ENCODE measurements around the gene FAM107B. TPM values are rescaled to one million over a fixed set of nuclear protein-coding genes. Genes with fewer than 3 reads are reported as not detected.

Gene FAM107B
- total and polyA plus RNA-seq, 2 of the 13 experiments (the other 11 are each of a cell fraction or from before 2014, with no cell fraction given), result 15.7 to 24.8 TPM

GRCh38 chr10:14560274-14560673 lies 214.4 kb downstream of the FAM107B start (continued):
- TF ChIP-seq, protein P1, sequence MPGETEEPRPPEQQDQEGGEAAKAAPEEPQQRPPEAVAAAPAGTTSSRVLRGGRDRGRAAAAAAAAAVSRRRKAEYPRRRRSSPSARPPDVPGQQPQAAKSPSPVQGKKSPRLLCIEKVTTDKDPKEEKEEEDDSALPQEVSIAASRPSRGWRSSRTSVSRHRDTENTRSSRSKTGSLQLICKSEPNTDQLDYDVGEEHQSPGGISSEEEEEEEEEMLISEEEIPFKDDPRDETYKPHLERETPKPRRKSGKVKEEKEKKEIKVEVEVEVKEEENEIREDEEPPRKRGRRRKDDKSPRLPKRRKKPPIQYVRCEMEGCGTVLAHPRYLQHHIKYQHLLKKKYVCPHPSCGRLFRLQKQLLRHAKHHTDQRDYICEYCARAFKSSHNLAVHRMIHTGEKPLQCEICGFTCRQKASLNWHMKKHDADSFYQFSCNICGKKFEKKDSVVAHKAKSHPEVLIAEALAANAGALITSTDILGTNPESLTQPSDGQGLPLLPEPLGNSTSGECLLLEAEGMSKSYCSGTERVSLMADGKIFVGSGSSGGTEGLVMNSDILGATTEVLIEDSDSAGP (CRISPR knock-in tag; IDR thresholded peaks at IDR 0.05; ENCODE audit: borderline replicate concordance), result no peak
- no peak for TF ChIP-seq ZNF672 (CRISPR knock-in tag; IDR thresholded peaks at IDR 0.05)
- TF ChIP-seq ZNF263 (CRISPR knock-in tag; IDR thresholded peaks at IDR 0.05), result peak; percentile 50; the same call in 1 of the 2 replicates
- TF ChIP-seq FOSL2 (CRISPR knock-in tag; IDR thresholded peaks at IDR 0.05), result peak; percentile 59
- TF ChIP-seq RCOR2 (CRISPR knock-in tag; IDR thresholded peaks at IDR 0.05), result no peak
- TF ChIP-seq HNRNPH1 (optimal IDR thresholded peaks at IDR 0.05; ENCODE audit: low read depth, low read length), result no peak
- no peak for TF ChIP-seq ZFAT (CRISPR knock-in tag; conservative IDR thresholded peaks at IDR 0.05)
- TF ChIP-seq ZNF614 (CRISPR knock-in tag; IDR thresholded peaks at IDR 0.05; ENCODE audit: borderline replicate concordance), result no peak
- TF ChIP-seq CTCF (CRISPR knock-in tag; IDR thresholded peaks at IDR 0.05), result peak; percentile 43; the same call in 1 of the 2 replicates
- TF ChIP-seq, protein P2, sequence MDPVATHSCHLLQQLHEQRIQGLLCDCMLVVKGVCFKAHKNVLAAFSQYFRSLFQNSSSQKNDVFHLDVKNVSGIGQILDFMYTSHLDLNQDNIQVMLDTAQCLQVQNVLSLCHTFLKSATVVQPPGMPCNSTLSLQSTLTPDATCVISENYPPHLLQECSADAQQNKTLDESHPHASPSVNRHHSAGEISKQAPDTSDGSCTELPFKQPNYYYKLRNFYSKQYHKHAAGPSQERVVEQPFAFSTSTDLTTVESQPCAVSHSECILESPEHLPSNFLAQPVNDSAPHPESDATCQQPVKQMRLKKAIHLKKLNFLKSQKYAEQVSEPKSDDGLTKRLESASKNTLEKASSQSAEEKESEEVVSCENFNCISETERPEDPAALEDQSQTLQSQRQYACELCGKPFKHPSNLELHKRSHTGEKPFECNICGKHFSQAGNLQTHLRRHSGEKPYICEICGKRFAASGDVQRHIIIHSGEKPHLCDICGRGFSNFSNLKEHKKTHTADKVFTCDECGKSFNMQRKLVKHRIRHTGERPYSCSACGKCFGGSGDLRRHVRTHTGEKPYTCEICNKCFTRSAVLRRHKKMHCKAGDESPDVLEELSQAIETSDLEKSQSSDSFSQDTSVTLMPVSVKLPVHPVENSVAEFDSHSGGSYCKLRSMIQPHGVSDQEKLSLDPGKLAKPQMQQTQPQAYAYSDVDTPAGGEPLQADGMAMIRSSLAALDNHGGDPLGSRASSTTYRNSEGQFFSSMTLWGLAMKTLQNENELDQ (CRISPR knock-in tag; IDR thresholded peaks at IDR 0.05; ENCODE audit: borderline replicate concordance), result no peak
- peak; percentile 27; the same call in 1 of the 2 replicates for TF ChIP-seq STAG1 (CRISPR knock-in tag; IDR thresholded peaks at IDR 0.05)
- TF ChIP-seq NPAS2 (CRISPR knock-in tag; IDR thresholded peaks at IDR 0.05; ENCODE audit: borderline replicate concordance), result no peak
- TF ChIP-seq ZNF232 (CRISPR knock-in tag; IDR thresholded peaks at IDR 0.05; ENCODE audit: borderline replicate concordance), result no peak
- TF ChIP-seq ZNF501 (CRISPR knock-in tag; IDR thresholded peaks at IDR 0.05), result no peak
- TF ChIP-seq MED1 (CRISPR knock-in tag; IDR thresholded peaks at IDR 0.05), result no peak
- no peak for TF ChIP-seq TEAD3 (CRISPR knock-in tag; optimal IDR thresholded peaks at IDR 0.05; ENCODE audit: borderline replicate concordance)
- TF ChIP-seq, protein P3, sequence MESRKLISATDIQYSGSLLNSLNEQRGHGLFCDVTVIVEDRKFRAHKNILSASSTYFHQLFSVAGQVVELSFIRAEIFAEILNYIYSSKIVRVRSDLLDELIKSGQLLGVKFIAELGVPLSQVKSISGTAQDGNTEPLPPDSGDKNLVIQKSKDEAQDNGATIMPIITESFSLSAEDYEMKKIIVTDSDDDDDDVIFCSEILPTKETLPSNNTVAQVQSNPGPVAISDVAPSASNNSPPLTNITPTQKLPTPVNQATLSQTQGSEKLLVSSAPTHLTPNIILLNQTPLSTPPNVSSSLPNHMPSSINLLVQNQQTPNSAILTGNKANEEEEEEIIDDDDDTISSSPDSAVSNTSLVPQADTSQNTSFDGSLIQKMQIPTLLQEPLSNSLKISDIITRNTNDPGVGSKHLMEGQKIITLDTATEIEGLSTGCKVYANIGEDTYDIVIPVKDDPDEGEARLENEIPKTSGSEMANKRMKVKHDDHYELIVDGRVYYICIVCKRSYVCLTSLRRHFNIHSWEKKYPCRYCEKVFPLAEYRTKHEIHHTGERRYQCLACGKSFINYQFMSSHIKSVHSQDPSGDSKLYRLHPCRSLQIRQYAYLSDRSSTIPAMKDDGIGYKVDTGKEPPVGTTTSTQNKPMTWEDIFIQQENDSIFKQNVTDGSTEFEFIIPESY (CRISPR knock-in tag; IDR thresholded peaks at IDR 0.05), result peak; percentile 94
